GM12892 (cell line): ENCODE measurements around the gene CCDC141.

Experiments
- POLR2A ChIP-seq: IDR thresholded peaks from 2 replicates; pipeline ENCODE4 v1.6.1; 2011; ENCODE audit warnings: low read depth, low read length, control low read depth
- POLR2AphosphoS5 ChIP-seq: IDR thresholded peaks from 2 replicates; pipeline ENCODE4 v1.6.1; 2011; ENCODE audit warnings: low read depth, low read length, control low read depth
- TAF1 ChIP-seq: IDR thresholded peaks from 2 replicates; pipeline ENCODE4 v1.6.1; 2011; ENCODE audit warnings: low read depth, mild to moderate bottlenecking, control low read depth, low read length, borderline replicate concordance

- TF ChIP-seq POLR2AphosphoS5 (no peak), TAF1 (no peak), POLR2A (no peak)
Observed at GRCh38 chr2:179037807-179038206, 12.1 kb downstream of the CCDC141 start.
